Panc1 (cell line): ENCODE measurements around the gene MAP7. TPM values are rescaled to one million over a fixed set of nuclear protein-coding genes. Genes with fewer than 3 reads are reported as not detected.

Source experiments
- ATAC-seq: fragments of 200-7000 bp; cut with Tn5 transposase; 2 replicates; pipeline ENCODE4 v1.9.1; 2020; ENCODE audit warnings: mild to moderate bottlenecking, moderate library complexity
- BruUV-seq: library from RNA; stranded (reverse); fragments of 400-500 nt; replicated peaks from 2 replicates; lab custom pipeline; 2021; lab: Mats Ljungman, UMichigan
- CTCF ChIA-PET: fragments of 300-600 bp; sonication (Branson Sonifier 250); formaldehyde crosslinking; loops from one replicate; lab custom pipeline; 2022; ENCODE audit warnings: antibody characterized with exemption; lab: Charles Lee
- POLR2A ChIA-PET: fragments of 300-600 bp; sonication (Branson Sonifier 250); formaldehyde crosslinking; loops from one replicate; lab custom pipeline; 2022; ENCODE audit warnings: antibody characterized with exemption; lab: Charles Lee
- DNase-seq: peaks from one replicate; pipeline ENCODE4 v3.0.0-alpha.2; 2010; ENCODE audit warnings: low read depth, low spot score
- H3K27ac ChIP-seq: 2 replicates; pipeline ENCODE4 v1.5.1; 2011; ENCODE audit warnings: mild to moderate bottlenecking, low read length, inconsistent platforms
- H3K27me3 ChIP-seq: fragments of 200-500 bp; sonication (Bioruptor generic); 2 replicates; pipeline ENCODE4 v1.6.0; 2014; ENCODE audit warnings: low read length, inconsistent platforms; ENCODE audit not compliant: control insufficient read depth, insufficient read depth
- H3K36me3 ChIP-seq: fragments of 200-500 bp; sonication (Bioruptor generic); 2 replicates; pipeline ENCODE4 v1.5.1; 2014; ENCODE audit warnings: inconsistent platforms, mild to moderate bottlenecking, low read length, moderate library complexity; ENCODE audit not compliant: control insufficient read depth, insufficient read depth
- H3K4me1 ChIP-seq: 2 replicates; pipeline ENCODE4 v1.5.1; 2011; ENCODE audit warnings: inconsistent platforms, mild to moderate bottlenecking, low read length, moderate library complexity; ENCODE audit not compliant: control insufficient read depth, insufficient read depth
- H3K4me3 ChIP-seq, 2 experiments: 2 replicates each; pipeline ENCODE4 v1.5.1; 2011 to 2012; ENCODE audit warnings: low read depth in 2 of 2, low read length in 2 of 2, mild to moderate bottlenecking in 2 of 2, inconsistent platforms in 1 of 2, moderate library complexity in 1 of 2
- H3K9me3 ChIP-seq: fragments of 200-500 bp; sonication (Bioruptor generic); 2 replicates; pipeline ENCODE4 v1.5.1; 2014; ENCODE audit warnings: low read depth, mild to moderate bottlenecking, inconsistent platforms, low read length, moderate library complexity; ENCODE audit not compliant: control insufficient read depth, insufficient read depth
- POLR2AphosphoS5 ChIP-seq: IDR thresholded peaks from 2 replicates; pipeline ENCODE4 v1.6.1; 2012; ENCODE audit warnings: mild to moderate bottlenecking, low read depth, low read length, moderate library complexity
- TCF7L2 ChIP-seq: IDR thresholded peaks from 2 replicates; pipeline ENCODE4 v1.6.1; 2011; ENCODE audit warnings: mild to moderate bottlenecking, low read depth, low read length, inconsistent platforms
- in situ Hi-C: cut with HindIII; loops from 2 replicates; pipeline ENCODE4 v1.10.0; 2016; ENCODE audit warnings: low sequenced_read_pairs, low pct_unique_long_range_greater_than_20kb
- intact Hi-C: fragments of 100-400 bp; cut with micrococcal nuclease; formaldehyde crosslinking; loops from one replicate; pipeline ENCODE4 v1.10.0; 2022; ENCODE audit not compliant: unreplicated experiment
- total RNA-seq: library from RNA; stranded (reverse); gene quantifications from one replicate; pipeline ENCODE4 v1.2.1, GENCODE V29; 2021; ENCODE audit not compliant: unreplicated experiment
- TF ChIP-seq, protein P1 (sequence below): fragments of 450-650 bp; IDR thresholded peaks from 2 replicates; pipeline ENCODE4 v1.5.1; 2017; ENCODE audit warnings: mild to moderate bottlenecking
- TF ChIP-seq, protein P2 (sequence below), 2 experiments: IDR thresholded peaks; 2 replicates each; pipeline ENCODE4 v1.6.1; 2011 to 2012; ENCODE audit warnings: low read depth in 2 of 2, control low read depth in 1 of 2, low read length in 1 of 2, mild to moderate bottlenecking in 1 of 2, moderate library complexity in 1 of 2; ENCODE audit not compliant: insufficient read depth in 1 of 2

The MAP7 gene
- total RNA-seq, 1 experiment from 2014 or later = 1.8 TPM

DNA sequence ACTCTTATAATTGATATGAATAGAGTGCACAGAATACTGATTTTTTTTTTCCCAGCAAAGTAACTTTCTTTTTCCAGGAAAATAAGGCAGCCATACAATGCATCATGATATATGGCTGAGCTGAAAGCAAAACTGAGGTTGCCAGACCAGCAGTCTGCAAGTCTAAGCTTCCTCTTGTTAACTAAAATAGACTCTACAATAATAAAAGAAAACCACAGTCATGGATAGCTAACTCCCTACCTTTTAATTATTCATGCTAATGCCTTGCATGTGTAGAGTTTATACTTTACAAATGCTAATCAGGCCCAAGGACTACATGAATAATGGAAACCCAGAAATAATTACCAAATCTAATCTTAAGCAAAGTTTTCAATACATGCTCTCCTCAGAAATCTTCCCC, 47.4 kb downstream of the MAP7 start:
- POLR2A ChIA-PET = interaction anchor here (0.6 kb wide), 1 partner anchor 25 kb away, joined by 4 read pairs; no protein-coding TSS in a partner anchor
- in situ Hi-C loops = no loop called here
- Histone ChIP-seq H3K27me3 (no peaks in the 10 kb centered on the region), H3K4me3 (no peak overlapping the region), H3K9me3 (no peaks in the 10 kb centered on the region), H3K4me1 (no peaks in the 10 kb centered on the region), H3K36me3 (no peaks in the 10 kb centered on the region), H3K27ac (no peak overlapping the region)
- no TSS peak for BruUV-seq
- DNase-seq = no peak
- CTCF ChIA-PET = no interaction called here
- intact Hi-C loops = no loop called here
- ATAC-seq = no peak
- TF ChIP-seq, protein P1, sequence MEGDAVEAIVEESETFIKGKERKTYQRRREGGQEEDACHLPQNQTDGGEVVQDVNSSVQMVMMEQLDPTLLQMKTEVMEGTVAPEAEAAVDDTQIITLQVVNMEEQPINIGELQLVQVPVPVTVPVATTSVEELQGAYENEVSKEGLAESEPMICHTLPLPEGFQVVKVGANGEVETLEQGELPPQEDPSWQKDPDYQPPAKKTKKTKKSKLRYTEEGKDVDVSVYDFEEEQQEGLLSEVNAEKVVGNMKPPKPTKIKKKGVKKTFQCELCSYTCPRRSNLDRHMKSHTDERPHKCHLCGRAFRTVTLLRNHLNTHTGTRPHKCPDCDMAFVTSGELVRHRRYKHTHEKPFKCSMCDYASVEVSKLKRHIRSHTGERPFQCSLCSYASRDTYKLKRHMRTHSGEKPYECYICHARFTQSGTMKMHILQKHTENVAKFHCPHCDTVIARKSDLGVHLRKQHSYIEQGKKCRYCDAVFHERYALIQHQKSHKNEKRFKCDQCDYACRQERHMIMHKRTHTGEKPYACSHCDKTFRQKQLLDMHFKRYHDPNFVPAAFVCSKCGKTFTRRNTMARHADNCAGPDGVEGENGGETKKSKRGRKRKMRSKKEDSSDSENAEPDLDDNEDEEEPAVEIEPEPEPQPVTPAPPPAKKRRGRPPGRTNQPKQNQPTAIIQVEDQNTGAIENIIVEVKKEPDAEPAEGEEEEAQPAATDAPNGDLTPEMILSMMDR = no peak
- TF ChIP-seq, protein P2, sequence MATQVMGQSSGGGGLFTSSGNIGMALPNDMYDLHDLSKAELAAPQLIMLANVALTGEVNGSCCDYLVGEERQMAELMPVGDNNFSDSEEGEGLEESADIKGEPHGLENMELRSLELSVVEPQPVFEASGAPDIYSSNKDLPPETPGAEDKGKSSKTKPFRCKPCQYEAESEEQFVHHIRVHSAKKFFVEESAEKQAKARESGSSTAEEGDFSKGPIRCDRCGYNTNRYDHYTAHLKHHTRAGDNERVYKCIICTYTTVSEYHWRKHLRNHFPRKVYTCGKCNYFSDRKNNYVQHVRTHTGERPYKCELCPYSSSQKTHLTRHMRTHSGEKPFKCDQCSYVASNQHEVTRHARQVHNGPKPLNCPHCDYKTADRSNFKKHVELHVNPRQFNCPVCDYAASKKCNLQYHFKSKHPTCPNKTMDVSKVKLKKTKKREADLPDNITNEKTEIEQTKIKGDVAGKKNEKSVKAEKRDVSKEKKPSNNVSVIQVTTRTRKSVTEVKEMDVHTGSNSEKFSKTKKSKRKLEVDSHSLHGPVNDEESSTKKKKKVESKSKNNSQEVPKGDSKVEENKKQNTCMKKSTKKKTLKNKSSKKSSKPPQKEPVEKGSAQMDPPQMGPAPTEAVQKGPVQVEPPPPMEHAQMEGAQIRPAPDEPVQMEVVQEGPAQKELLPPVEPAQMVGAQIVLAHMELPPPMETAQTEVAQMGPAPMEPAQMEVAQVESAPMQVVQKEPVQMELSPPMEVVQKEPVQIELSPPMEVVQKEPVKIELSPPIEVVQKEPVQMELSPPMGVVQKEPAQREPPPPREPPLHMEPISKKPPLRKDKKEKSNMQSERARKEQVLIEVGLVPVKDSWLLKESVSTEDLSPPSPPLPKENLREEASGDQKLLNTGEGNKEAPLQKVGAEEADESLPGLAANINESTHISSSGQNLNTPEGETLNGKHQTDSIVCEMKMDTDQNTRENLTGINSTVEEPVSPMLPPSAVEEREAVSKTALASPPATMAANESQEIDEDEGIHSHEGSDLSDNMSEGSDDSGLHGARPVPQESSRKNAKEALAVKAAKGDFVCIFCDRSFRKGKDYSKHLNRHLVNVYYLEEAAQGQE (IDR thresholded peaks at IDR 0.05; ENCODE audit: insufficient read depth in 1 of 2, low read depth in 2 of 2, low read length in 1 of 2) = no peak

DNA sequence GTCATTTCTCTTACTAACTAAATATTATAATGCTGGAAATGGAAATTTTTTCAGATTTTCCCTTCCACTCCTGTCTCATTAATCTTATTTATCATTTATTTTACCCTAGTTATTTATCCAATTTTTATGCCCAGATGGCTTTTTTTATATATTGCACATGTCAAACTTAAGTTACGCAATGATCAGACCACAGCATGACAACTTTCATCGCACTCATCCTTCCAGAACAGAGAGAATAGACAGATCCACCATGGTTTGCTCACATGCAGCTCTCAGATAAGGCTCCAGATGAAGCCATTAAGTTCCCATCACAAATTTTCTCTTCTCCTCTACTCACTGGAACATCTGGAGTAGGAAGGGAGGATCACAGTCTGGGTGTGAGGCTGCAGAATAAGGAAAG, 48.7 kb downstream of the MAP7 start:
- no peaks in the 10 kb centered on the region for H3K9me3 ChIP-seq
- in situ Hi-C loops = no loop called here
- BruUV-seq = no TSS peak
- ATAC-seq (no peak), DNase-seq (no peak)
- no peak overlapping the region for H3K27ac ChIP-seq
- H3K36me3 ChIP-seq = no peaks in the 10 kb centered on the region
- CTCF ChIA-PET = no interaction called here
- H3K4me1 ChIP-seq = no peaks in the 10 kb centered on the region
- no peak overlapping the region for H3K4me3 ChIP-seq
- TF ChIP-seq, protein P2 (IDR thresholded peaks at IDR 0.05; ENCODE audit: insufficient read depth in 1 of 2, low read depth in 2 of 2, low read length in 1 of 2) = no peak
- H3K27me3 ChIP-seq = no peaks in the 10 kb centered on the region
- POLR2A ChIA-PET = no interaction called here
- intact Hi-C loops = no loop called here

DNA sequence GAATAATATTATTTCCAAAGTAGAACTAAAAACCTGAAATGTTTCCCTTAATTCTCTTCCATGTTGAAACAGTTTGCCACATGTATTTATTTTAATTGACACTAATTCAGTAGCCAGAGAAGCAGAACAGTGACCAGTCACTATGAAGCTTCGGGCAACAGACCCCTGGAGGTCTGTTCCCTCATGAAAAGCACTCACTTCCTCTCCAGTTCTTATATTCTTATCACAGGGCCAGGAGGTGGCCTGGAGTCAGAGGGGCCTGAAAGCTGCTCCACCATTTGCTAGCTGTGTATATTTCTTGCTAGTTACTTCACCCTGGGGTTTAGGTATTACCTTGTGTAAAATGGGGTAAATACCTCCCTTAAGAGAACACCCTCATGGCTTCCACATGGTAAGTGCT, 49.1 kb downstream of the MAP7 start:
- DNase-seq (no peak), ATAC-seq (no peak)
- in situ Hi-C loops (no loop called here), intact Hi-C loops (no loop called here)
- Histone ChIP-seq H3K9me3 (no peaks in the 10 kb centered on the region), H3K36me3 (no peaks in the 10 kb centered on the region), H3K4me3 (no peak overlapping the region), H3K27me3 (no peaks in the 10 kb centered on the region), H3K4me1 (no peaks in the 10 kb centered on the region), H3K27ac (no peak overlapping the region)
- TF ChIP-seq TCF7L2 (no peak), POLR2AphosphoS5 (no peak)
- TF ChIP-seq, protein P1 = no peak
- POLR2A ChIA-PET = no interaction called here
- CTCF ChIA-PET = no interaction called here
- no TSS peak for BruUV-seq
